HG02943 (cell line): Measurements from ENCODE around the gene DOCK4.

Experiments
- ATAC-seq: cut with Tn5 transposase; IDR thresholded peaks from one replicate; pipeline ENCODE4 v1.9.1; 2021; ENCODE audit warnings: mild to moderate bottlenecking, low read depth, moderate library complexity; ENCODE audit not compliant: unreplicated experiment

Gene DOCK4

DNA sequence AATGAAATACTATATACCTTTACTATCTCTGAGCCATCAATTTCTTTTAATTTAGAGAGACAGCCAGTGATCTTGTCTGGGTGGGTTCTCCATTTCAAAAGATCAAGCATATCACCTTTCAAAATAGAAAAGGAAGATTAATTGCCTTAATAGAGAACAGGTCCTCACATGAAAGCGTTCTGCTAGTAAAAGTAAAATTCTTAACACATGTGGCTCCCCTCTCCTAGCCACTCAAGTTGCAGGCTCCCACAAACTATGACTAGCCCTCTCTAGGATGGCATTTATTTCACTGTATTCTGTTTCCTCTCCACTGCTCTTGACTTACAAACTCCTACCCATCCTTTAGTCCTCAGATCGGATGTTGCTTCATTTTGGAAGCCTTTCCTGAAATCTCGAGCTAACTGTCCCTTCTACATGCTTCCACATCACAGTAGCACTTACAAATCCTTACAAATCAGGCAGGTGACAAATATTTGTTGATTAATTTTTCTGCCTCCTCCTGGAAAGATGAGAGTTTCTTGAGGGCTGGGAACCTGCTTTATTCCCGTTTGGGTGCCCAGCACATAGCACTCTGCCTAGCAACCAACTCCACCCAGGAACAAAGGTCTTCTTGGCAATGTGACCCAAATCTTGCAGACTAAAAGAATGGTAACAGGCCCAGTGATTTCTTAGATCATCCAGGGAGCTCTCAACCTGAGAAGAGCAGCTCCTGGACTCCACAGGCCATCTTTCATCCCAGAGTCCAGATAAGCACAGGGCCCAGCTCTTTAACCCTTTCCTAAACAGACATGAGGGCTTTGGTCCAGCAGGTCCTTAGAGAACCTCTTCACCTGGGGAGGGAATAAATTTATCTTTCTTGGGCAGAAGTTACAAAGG is 333.5 kb downstream of the DOCK4 start:
- ATAC-seq, result no peak

DNA sequence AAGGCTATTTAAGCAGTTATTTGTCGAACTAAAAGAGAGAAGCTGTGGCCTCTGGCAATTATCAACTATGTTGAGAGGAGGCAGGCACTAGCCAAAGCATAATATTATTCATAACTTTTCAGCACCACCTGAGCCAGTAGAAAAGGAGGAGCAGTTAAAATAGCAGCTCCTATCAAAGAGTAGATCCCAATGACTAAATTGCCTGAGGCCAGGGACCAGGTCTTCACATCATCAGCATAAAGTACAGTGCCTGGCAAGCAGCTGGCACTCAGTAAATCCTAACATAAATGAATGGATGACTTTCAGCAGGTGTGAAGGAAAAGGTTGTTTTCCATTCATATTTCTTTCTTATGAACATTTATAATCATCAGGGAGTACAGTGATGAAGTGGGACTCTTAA is 334.9 kb downstream of the DOCK4 start:
- no peak for ATAC-seq

GRCh38 chr7:111869280-111869679 is 336.9 kb downstream of the DOCK4 start:
- no peak for ATAC-seq

GRCh38 chr7:111867348-111867931 is 338.8 kb downstream of the DOCK4 start:
- no peak for ATAC-seq

DNA sequence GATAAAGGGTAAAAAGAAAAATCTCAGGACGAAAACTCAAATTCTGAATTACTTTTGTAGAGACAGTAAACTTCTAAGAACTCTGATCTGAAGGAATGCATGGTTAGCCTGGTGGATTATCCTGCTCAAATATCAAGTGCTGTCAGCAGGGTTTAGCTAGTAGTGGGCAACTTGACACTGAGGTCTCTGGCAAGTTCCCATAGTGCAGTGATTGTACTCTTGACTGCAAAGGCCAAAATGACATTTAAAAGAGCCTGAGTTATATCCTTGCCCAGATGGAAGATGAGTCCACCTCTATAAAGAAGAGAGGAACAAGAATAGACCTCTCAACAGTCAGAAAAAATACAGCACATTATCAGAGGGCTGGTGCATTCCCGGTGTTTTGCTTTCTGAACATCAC is 339.4 kb downstream of the DOCK4 start:
- no peak for ATAC-seq

DNA sequence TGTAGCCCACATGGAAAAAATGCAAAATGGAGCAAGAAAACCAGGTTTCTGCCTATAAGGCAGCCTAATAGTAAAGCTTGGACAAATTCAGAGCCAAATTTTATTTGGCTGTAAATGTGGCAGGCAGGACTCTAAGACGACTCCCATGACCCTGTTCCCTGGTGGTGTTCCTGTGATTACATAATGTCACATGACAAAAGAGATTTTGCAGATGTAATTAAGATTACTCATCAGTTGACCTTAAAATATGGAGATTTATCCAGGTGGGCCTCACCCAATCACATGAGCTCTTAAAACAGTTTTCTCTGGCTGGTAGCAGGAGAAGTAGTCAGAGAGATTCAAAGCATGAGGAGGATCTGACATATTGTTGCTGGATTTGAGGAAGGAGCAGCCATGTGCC is 340.8 kb downstream of the DOCK4 start:
- no peak for ATAC-seq

- no peak for ATAC-seq
These were observed 341.8 kb downstream of the DOCK4 start for GRCh38 chr7:111864291-111864976.

DNA sequence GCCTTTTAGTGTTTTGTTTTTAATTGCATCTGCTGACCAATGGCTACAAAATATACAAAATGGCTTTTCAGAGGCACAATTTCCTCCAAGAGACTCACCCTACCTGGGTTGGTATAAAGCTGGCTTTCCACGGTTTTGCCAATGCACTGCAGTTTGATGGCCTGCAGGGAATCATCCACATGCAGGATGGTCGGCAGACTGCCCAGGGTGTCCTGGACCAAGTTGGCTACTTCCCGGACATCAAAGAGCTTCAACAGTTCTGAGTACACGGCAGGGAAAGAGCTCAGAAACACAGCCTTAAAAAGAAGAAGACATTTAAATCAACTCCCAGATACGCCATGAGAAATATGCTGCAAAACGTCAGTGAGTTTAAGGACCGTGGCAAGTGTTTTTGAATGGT is 342.9 kb downstream of the DOCK4 start:
- no peak for ATAC-seq

GRCh38 chr7:111860248-111860647 is 346.0 kb downstream of the DOCK4 start:
- no peak for ATAC-seq

GRCh38 chr7:111858331-111858730 is 347.9 kb downstream of the DOCK4 start:
- ATAC-seq, result no peak

DNA sequence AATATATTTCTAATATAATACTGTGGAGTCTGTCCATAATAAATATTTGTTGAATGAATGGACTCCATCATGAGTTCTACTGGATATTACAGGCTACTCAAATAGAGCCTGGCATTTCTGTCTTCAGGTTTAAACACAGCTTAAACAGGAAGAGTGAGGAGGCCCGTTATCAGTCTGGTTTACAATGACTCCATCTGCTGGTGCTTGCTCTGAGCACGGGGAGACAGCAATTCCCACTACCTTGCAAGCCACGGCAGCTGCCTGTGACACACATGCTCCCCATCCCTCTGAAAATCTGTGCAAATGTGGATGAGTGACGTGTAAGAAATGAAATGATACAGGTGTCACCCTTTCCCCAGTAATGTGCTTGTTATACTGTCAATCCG is 350.4 kb downstream of the DOCK4 start:
- ATAC-seq, result no peak

DNA sequence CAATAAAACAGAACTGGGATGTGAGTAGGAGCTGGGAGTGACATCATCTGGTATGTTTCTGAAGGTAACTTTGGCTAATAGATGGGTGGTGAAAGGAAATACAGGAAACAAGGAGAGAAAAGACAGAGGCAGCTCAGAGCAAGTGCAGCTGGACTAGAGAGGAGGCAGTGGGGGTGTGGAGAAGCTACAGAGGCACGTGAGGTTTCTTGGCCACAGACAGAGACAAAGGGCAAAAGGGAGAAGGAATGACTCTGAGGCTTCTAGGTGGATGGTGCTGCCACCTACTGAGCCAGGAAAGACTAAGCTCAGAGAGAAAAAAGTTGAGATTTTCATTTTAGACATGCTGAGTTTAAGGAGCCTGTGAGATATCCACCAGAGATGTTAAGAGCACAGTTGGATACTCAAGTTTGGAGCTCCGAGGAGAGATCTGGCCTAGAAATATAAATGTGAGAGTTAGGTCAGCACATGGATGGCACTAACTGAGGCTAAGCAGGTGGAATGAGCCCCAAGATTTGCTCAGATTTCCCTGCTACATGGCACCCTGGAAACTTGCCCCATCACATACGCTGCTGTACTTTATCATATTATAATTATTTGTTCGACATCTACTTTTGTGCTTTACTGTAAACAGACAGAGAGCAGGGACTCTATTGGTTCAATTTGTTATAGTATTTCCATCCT is 350.9 kb downstream of the DOCK4 start:
- no peak for ATAC-seq

- no peak for ATAC-seq
These were observed 352.8 kb downstream of the DOCK4 start for GRCh38 chr7:111853201-111853990.

DNA sequence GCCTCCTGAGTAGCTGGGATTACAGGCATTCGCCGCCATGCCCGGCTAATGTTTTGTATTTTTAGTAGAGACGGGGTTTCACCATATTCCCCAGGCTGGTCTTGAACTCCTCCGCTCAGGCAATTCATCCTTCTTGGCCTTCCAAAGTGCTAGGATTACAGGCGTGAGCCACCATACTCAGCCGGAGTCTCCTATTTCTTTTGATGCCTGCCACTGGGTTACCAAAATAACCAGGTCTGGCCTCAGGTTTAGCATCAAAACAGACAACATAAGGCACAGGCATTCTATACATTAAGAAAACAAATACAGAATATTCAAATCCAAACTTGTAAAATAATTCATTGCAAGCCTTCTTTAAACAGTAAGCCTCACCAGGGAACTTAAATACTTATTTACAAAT is 354.1 kb downstream of the DOCK4 start:
- ATAC-seq, result no peak

- ATAC-seq, result no peak
These were observed 359.3 kb downstream of the DOCK4 start for GRCh38 chr7:111846898-111847297.

- ATAC-seq, result no peak
These were observed 360.3 kb downstream of the DOCK4 start for GRCh38 chr7:111845853-111846252.

GRCh38 chr7:111844904-111845671 is 361.1 kb downstream of the DOCK4 start:
- no peak for ATAC-seq

- no peak for ATAC-seq
These were observed 363.7 kb downstream of the DOCK4 start for GRCh38 chr7:111842491-111842890.

DNA sequence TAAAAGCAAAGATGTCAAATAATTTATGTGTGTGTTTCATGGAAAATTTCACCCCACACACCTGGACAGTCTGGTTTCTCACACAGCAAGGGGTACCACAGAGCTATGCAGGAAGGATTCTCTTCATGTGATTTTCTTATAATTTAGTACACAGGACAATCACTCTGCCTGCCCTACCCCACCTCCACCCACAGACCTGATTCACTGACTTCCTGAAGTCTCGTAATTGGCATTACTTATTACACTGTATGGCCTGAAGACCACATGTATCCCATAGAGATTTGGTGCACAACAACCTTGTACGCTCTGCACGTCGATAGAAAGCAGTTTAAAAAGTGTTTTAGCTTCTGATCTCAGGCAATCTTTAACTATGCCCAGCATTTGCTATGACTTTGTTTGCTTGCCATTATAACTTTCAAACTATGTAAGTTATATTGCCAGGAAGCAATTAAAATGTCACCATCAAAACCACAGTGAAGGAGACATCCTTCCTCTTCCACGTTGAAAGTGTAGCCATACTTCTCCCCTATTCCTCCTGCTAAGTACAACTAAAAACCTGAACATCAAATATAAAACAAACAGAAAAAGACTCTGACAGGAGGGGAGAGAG is 364.5 kb downstream of the DOCK4 start:
- no peak for ATAC-seq
